HepG2 (cell line): ENCODE data around the gene HSPB9. TPM values are rescaled to one million over a fixed set of nuclear protein-coding genes. Genes with fewer than 3 reads are reported as not detected.

Source experiments
- DMTF1 ChIP-seq: sonication (generic); formaldehyde crosslinking; IDR thresholded peaks from 2 replicates; pipeline ENCODE4 v1.4.0; 2020; ENCODE audit warnings: mild to moderate bottlenecking, missing genetic modification reagents
- IKZF1 ChIP-seq: fragments of 450-650 bp; IDR thresholded peaks from 2 replicates; pipeline ENCODE4 v1.7.1; 2016
- IRX3 ChIP-seq: sonication (generic); formaldehyde crosslinking; IDR thresholded peaks from 2 replicates; pipeline ENCODE4 v1.8.1; 2023; ENCODE audit warnings: mild to moderate bottlenecking, low read depth, missing genetic modification reagents, borderline replicate concordance
- KLF13 ChIP-seq: sonication (generic); formaldehyde crosslinking; IDR thresholded peaks from 2 replicates; pipeline ENCODE4 v1.4.0; 2020; ENCODE audit warnings: mild to moderate bottlenecking, missing genetic modification reagents
- RAD51 ChIP-seq: fragments of 450-650 bp; IDR thresholded peaks from 2 replicates; pipeline ENCODE4 v1.6.1; 2016; ENCODE audit warnings: borderline replicate concordance
- RARG ChIP-seq: sonication (generic); formaldehyde crosslinking; IDR thresholded peaks from 2 replicates; pipeline ENCODE4 v1.4.0; 2020; ENCODE audit warnings: low read depth, mild to moderate bottlenecking, missing genetic modification reagents
- RFXAP ChIP-seq: sonication (generic); formaldehyde crosslinking; IDR thresholded peaks from 2 replicates; pipeline ENCODE4 v1.4.0; 2020; ENCODE audit warnings: missing genetic modification reagents, borderline replicate concordance
- SNAPC2 ChIP-seq: sonication (generic); formaldehyde crosslinking; IDR thresholded peaks from 2 replicates; pipeline ENCODE4 v1.8.1; 2022; ENCODE audit warnings: mild to moderate bottlenecking, missing genetic modification reagents
- TERF1 ChIP-seq: sonication (generic); formaldehyde crosslinking; IDR thresholded peaks from 2 replicates; pipeline ENCODE4 v1.8.0; 2022; ENCODE audit warnings: mild to moderate bottlenecking, missing genetic modification reagents, moderate library complexity
- ZBTB21 ChIP-seq: sonication (generic); formaldehyde crosslinking; IDR thresholded peaks from 2 replicates; pipeline ENCODE4 v1.4.0; 2020; ENCODE audit warnings: missing genetic modification reagents
- ZBTB8A ChIP-seq: sonication (generic); formaldehyde crosslinking; IDR thresholded peaks from 2 replicates; pipeline ENCODE4 v1.4.0; 2020; ENCODE audit warnings: mild to moderate bottlenecking, low read depth, missing genetic modification reagents, borderline replicate concordance
- ZNF24 ChIP-seq: fragments of 450-650 bp; IDR thresholded peaks from 2 replicates; pipeline ENCODE4 v1.6.1; 2017; ENCODE audit warnings: antibody characterized with exemption, mild to moderate bottlenecking
- ZNF354B ChIP-seq: sonication (generic); formaldehyde crosslinking; IDR thresholded peaks from 2 replicates; pipeline ENCODE4 v1.8.0; 2022; ENCODE audit warnings: mild to moderate bottlenecking, missing genetic modification reagents
- ZNF501 ChIP-seq: sonication (generic); formaldehyde crosslinking; IDR thresholded peaks from 2 replicates; pipeline ENCODE4 v1.5.1; 2020; ENCODE audit warnings: mild to moderate bottlenecking, moderate library complexity, missing genetic modification reagents
- ZNF773 ChIP-seq: sonication (generic); formaldehyde crosslinking; IDR thresholded peaks from 2 replicates; pipeline ENCODE4 v1.4.0; 2020; ENCODE audit warnings: missing genetic modification reagents, borderline replicate concordance
- polyA plus RNA-seq, 8 experiments: library from polyadenylated mRNA; depleted of rRNA in 3 of 8; stranded (reverse) in 7 of 8; unstranded in 1 of 8; fragments of >200 nt; fragmentation: Illumina TruSeq in 4 of 8; extraction: Trizol in 4 of 8; gene quantifications; 2 replicates each; pipeline versions ENCODE4 v1.2.1 to v1.2.3, GENCODE V29; 2011 to 2016; ENCODE audit warnings: low read depth in 4 of 8, missing spikeins in 1 of 8, mixed read lengths in 1 of 8; ENCODE audit not compliant: insufficient read depth in 1 of 8
- total RNA-seq, 5 experiments: library from RNA; depleted of rRNA; stranded (reverse); fragments of >200 nt; fragmentation: Illumina TruSeq; extraction: Trizol; gene quantifications; 2 replicates each; pipeline ENCODE4 v1.2.3, GENCODE V29; 2016; ENCODE audit warnings: low read depth in 1 of 5
- TF ChIP-seq, protein P1 (sequence below): sonication (generic); formaldehyde crosslinking; IDR thresholded peaks from 2 replicates; pipeline ENCODE4 v1.4.0; 2020; ENCODE audit warnings: mild to moderate bottlenecking, low read depth, missing genetic modification reagents
- TF ChIP-seq, protein P2 (sequence below), 2 experiments: sonication (generic) in 1 of 2; formaldehyde crosslinking in 1 of 2; IDR thresholded peaks; 2 replicates each; pipeline versions ENCODE4 v1.5.1 to v1.6.1; 2011 to 2020; ENCODE audit warnings: borderline replicate concordance in 1 of 2, low read depth in 1 of 2, low read length in 1 of 2, mild to moderate bottlenecking in 1 of 2, missing genetic modification reagents in 1 of 2, moderate library complexity in 1 of 2
- TF ChIP-seq, protein P3 (sequence below): sonication (generic); formaldehyde crosslinking; IDR thresholded peaks from 2 replicates; pipeline ENCODE4 v1.8.0; 2022; ENCODE audit warnings: missing genetic modification reagents, mild to moderate bottlenecking, moderate library complexity, borderline replicate concordance

Gene HSPB9
- total and polyA plus RNA-seq, 2 of the 13 experiments (the other 11 are each of a cell fraction or from before 2014, with no cell fraction given): 0.05 to 0.24 TPM

GRCh38 chr17:42087736-42088705 is 34.6 kb upstream of the HSPB9 start (continued):
- TF ChIP-seq, protein P1, sequence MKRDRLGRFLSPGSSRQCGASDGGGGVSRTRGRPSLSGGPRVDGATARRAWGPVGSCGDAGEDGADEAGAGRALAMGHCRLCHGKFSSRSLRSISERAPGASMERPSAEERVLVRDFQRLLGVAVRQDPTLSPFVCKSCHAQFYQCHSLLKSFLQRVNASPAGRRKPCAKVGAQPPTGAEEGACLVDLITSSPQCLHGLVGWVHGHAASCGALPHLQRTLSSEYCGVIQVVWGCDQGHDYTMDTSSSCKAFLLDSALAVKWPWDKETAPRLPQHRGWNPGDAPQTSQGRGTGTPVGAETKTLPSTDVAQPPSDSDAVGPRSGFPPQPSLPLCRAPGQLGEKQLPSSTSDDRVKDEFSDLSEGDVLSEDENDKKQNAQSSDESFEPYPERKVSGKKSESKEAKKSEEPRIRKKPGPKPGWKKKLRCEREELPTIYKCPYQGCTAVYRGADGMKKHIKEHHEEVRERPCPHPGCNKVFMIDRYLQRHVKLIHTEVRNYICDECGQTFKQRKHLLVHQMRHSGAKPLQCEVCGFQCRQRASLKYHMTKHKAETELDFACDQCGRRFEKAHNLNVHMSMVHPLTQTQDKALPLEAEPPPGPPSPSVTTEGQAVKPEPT (CRISPR knock-in tag): no peak
- TF ChIP-seq RFXAP (CRISPR knock-in tag) (no peak), ZBTB21 (no peak), IKZF1 (no peak), SNAPC2 (CRISPR knock-in tag) (no peak), DMTF1 (CRISPR knock-in tag) (no peak), ZNF501 (CRISPR knock-in tag) (no peak), KLF13 (CRISPR knock-in tag) (no peak), RAD51 (no peak), ZNF24 (no peak), ZNF354B (CRISPR knock-in tag) (no peak), ZNF773 (CRISPR knock-in tag) (no peak), TERF1 (CRISPR knock-in tag) (no peak), RARG (CRISPR knock-in tag) (no peak), ZBTB8A (CRISPR knock-in tag) (no peak), IRX3 (no peak)
- TF ChIP-seq, protein P2, sequence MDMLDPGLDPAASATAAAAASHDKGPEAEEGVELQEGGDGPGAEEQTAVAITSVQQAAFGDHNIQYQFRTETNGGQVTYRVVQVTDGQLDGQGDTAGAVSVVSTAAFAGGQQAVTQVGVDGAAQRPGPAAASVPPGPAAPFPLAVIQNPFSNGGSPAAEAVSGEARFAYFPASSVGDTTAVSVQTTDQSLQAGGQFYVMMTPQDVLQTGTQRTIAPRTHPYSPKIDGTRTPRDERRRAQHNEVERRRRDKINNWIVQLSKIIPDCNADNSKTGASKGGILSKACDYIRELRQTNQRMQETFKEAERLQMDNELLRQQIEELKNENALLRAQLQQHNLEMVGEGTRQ (IDR thresholded peaks at IDR 0.05; ENCODE audit: low read depth, low read length): no peak
- TF ChIP-seq, protein P2 (CRISPR knock-in tag; IDR thresholded peaks at IDR 0.05; ENCODE audit: borderline replicate concordance): no peak
- TF ChIP-seq, protein P3, sequence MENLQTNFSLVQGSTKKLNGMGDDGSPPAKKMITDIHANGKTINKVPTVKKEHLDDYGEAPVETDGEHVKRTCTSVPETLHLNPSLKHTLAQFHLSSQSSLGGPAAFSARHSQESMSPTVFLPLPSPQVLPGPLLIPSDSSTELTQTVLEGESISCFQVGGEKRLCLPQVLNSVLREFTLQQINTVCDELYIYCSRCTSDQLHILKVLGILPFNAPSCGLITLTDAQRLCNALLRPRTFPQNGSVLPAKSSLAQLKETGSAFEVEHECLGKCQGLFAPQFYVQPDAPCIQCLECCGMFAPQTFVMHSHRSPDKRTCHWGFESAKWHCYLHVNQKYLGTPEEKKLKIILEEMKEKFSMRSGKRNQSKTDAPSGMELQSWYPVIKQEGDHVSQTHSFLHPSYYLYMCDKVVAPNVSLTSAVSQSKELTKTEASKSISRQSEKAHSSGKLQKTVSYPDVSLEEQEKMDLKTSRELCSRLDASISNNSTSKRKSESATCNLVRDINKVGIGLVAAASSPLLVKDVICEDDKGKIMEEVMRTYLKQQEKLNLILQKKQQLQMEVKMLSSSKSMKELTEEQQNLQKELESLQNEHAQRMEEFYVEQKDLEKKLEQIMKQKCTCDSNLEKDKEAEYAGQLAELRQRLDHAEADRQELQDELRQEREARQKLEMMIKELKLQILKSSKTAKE (CRISPR knock-in tag): peak; percentile 31; the same call in 1 of the 2 replicates
